H9 (cell line): ENCODE data around the gene KLHDC7A. TPM values are rescaled to one million over a fixed set of nuclear protein-coding genes. Genes with fewer than 3 reads are reported as not detected.

Experiments
- DNase-seq: peaks from one replicate; pipeline ENCODE4 v3.0.0-alpha.2; 2017
- H2AFZ ChIP-seq: one replicate; pipeline ENCODE4 v1.6.1; 2013; ENCODE audit warnings: mild to moderate bottlenecking, low read length, control low read depth, moderate library complexity
- H2AK5ac ChIP-seq: 2 replicates; pipeline ENCODE4 v1.6.1; 2013; ENCODE audit warnings: low read length, control low read depth, mixed read lengths; ENCODE audit not compliant: insufficient read length
- H2BK120ac ChIP-seq: one replicate; pipeline ENCODE4 v1.6.1; 2013; ENCODE audit warnings: low read depth, mild to moderate bottlenecking, low read length, control low read depth, inconsistent platforms; ENCODE audit not compliant: poor library complexity, severe bottlenecking
- H2BK12ac ChIP-seq: 2 replicates; pipeline ENCODE4 v1.6.1; 2013; ENCODE audit warnings: low read length, control low read depth, mixed read lengths, low read depth; ENCODE audit not compliant: insufficient read length
- H2BK15ac ChIP-seq: 2 replicates; pipeline ENCODE4 v1.6.1; 2013; ENCODE audit warnings: low read depth, low read length, control low read depth
- H2BK20ac ChIP-seq: one replicate; pipeline ENCODE4 v1.6.1; 2013; ENCODE audit warnings: low read depth, mild to moderate bottlenecking, low read length, control low read depth, inconsistent platforms; ENCODE audit not compliant: poor library complexity, severe bottlenecking
- H2BK5ac ChIP-seq: 2 replicates; pipeline ENCODE4 v1.6.1; 2013; ENCODE audit warnings: low read length, control low read depth, mixed read lengths; ENCODE audit not compliant: insufficient read length
- H3K14ac ChIP-seq: 2 replicates; pipeline ENCODE4 v1.6.1; 2013; ENCODE audit warnings: low read length, control low read depth; ENCODE audit not compliant: insufficient read depth
- H3K18ac ChIP-seq: 2 replicates; pipeline ENCODE4 v1.6.1; 2013; ENCODE audit warnings: low read depth, mild to moderate bottlenecking, mixed read lengths, low read length, control low read depth; ENCODE audit not compliant: insufficient read length
- H3K23ac ChIP-seq: 2 replicates; pipeline ENCODE4 v1.6.1; 2013; ENCODE audit warnings: low read length, control low read depth, mixed read lengths, low read depth; ENCODE audit not compliant: insufficient read length
- H3K23me2 ChIP-seq: 2 replicates; pipeline ENCODE4 v1.6.1; 2013; ENCODE audit warnings: low read depth, mild to moderate bottlenecking, mixed read lengths, low read length, control low read depth; ENCODE audit not compliant: insufficient read length, poor library complexity, severe bottlenecking
- H3K27ac ChIP-seq: 2 replicates; pipeline ENCODE4 v1.5.1; 2013; ENCODE audit warnings: low read length, control low read depth, mixed read lengths, low read depth; ENCODE audit not compliant: insufficient read length
- H3K27me3 ChIP-seq: 2 replicates; pipeline ENCODE4 v1.6.1; 2013; ENCODE audit warnings: low read length, control low read depth, inconsistent platforms; ENCODE audit not compliant: insufficient read depth
- H3K4ac ChIP-seq: 2 replicates; pipeline ENCODE4 v1.6.1; 2013; ENCODE audit warnings: low read depth, mild to moderate bottlenecking, control low read depth, inconsistent platforms, low read length, moderate library complexity
- H3K4me1 ChIP-seq: 2 replicates; pipeline ENCODE4 v1.6.1; 2013; ENCODE audit warnings: low read length, control low read depth, inconsistent platforms; ENCODE audit not compliant: insufficient read depth
- H3K4me2 ChIP-seq: 2 replicates; pipeline ENCODE4 v1.6.1; 2013; ENCODE audit warnings: low read length, control low read depth, mixed read lengths; ENCODE audit not compliant: insufficient read length, insufficient read depth
- H3K56ac ChIP-seq: 2 replicates; pipeline ENCODE4 v1.6.1; 2013; ENCODE audit warnings: low read depth, mild to moderate bottlenecking, mixed read lengths, low read length, control low read depth; ENCODE audit not compliant: insufficient read length
- H3K79me1 ChIP-seq: 2 replicates; pipeline ENCODE4 v1.6.1; 2013; ENCODE audit warnings: low read depth, mild to moderate bottlenecking, moderate library complexity, low read length, control low read depth, inconsistent platforms; ENCODE audit not compliant: insufficient read depth, poor library complexity, severe bottlenecking
- H3K79me2 ChIP-seq: 2 replicates; pipeline ENCODE4 v1.6.1; 2013; ENCODE audit warnings: low read length, control low read depth, inconsistent platforms; ENCODE audit not compliant: insufficient read depth
- H3K9ac ChIP-seq: 2 replicates; pipeline ENCODE4 v1.6.1; 2013; ENCODE audit warnings: low read length, control low read depth, mixed read lengths; ENCODE audit not compliant: insufficient read length; ENCODE audit errors: extremely low read depth
- H3K9me3 ChIP-seq: one replicate; pipeline ENCODE4 v1.6.1; 2013; ENCODE audit warnings: low read depth, low read length, inconsistent platforms; ENCODE audit not compliant: control insufficient read depth
- H3T11ph ChIP-seq: one replicate; pipeline ENCODE4 v1.6.1; 2013; ENCODE audit warnings: mild to moderate bottlenecking, low read length, control low read depth, inconsistent platforms
- H4K20me1 ChIP-seq: one replicate; pipeline ENCODE4 v1.6.1; 2013; ENCODE audit not compliant: control insufficient read depth, insufficient read length, insufficient read depth
- H4K5ac ChIP-seq: 2 replicates; pipeline ENCODE4 v1.6.1; 2013; ENCODE audit warnings: low read depth, mild to moderate bottlenecking, mixed read lengths, low read length, control low read depth; ENCODE audit not compliant: insufficient read length
- H4K8ac ChIP-seq: replicated peaks from 2 replicates; pipeline ENCODE4 v1.6.1; 2013; ENCODE audit warnings: low read length, control low read depth, mixed read lengths, low read depth; ENCODE audit not compliant: insufficient read length
- H4K91ac ChIP-seq: 2 replicates; pipeline ENCODE4 v1.6.1; 2013; ENCODE audit warnings: low read depth, mild to moderate bottlenecking, moderate library complexity, mixed read lengths, low read length, control low read depth; ENCODE audit not compliant: insufficient read length
- H3K27ac Mint-ChIP-seq, 3 experiments: 2 replicates in 2 of 3; 3 replicates in 1 of 3; pipeline ENCODE4 v1.8.0; 2020 to 2021; ENCODE audit warnings: mixed read lengths in 3 of 3, mild to moderate bottlenecking in 1 of 3, moderate library complexity in 1 of 3
- H3K27me3 Mint-ChIP-seq: 2 replicates; pipeline ENCODE4 v1.8.0; 2021; ENCODE audit warnings: low read depth, mild to moderate bottlenecking, moderate library complexity, mixed read lengths
- H3K36me3 Mint-ChIP-seq, 3 experiments: 2 replicates in 2 of 3; 3 replicates in 1 of 3; pipeline ENCODE4 v1.8.0; 2020 to 2021; ENCODE audit warnings: low read depth in 3 of 3, mixed read lengths in 3 of 3; ENCODE audit not compliant: insufficient read depth in 1 of 3
- H3K4me1 Mint-ChIP-seq, 2 experiments: 2 replicates each; pipeline ENCODE4 v1.8.0; 2020; ENCODE audit warnings: mixed read lengths in 2 of 2
- H3K4me3 Mint-ChIP-seq, 2 experiments: 2 replicates in 1 of 2; 3 replicates in 1 of 2; pipeline ENCODE4 v1.8.0; 2020 to 2021; ENCODE audit warnings: mild to moderate bottlenecking in 2 of 2, mixed read lengths in 2 of 2, moderate library complexity in 1 of 2
- H3K9me3 Mint-ChIP-seq, 2 experiments: 2 replicates in 1 of 2; 3 replicates in 1 of 2; pipeline ENCODE4 v1.8.0; 2020; ENCODE audit warnings: mild to moderate bottlenecking in 2 of 2, mixed read lengths in 2 of 2, moderate library complexity in 1 of 2
- CTCF ChIP-seq: fragments of 200-600 bp; sonication (generic); conservative IDR thresholded peaks from 3 replicates; pipeline ENCODE4 v1.8.0; 2021; ENCODE audit warnings: antibody characterized with exemption, mild to moderate bottlenecking
- WGBS: extraction: QIAGEN DNeasy Blood & Tissue Kit; methylation state at CpG from one replicate; pipeline ENCODE4 v1.1.7; 2013; ENCODE audit warnings: missing lambda C conversion rate, low lambda C conversion rate, mixed read lengths; ENCODE audit not compliant: insufficient read length; ENCODE audit errors: extremely low coverage; 5-methylcytosine and 5-hydroxymethylcytosine counted together
- total RNA-seq: library from RNA; stranded (reverse); gene quantifications from 2 replicates; pipeline ENCODE4 v1.2.1, GENCODE V29; 2021

Gene KLHDC7A
- total RNA-seq, 1 experiment from 2014 or later = 11.4 TPM

- Mint-ChIP-seq H3K27ac (no peak overlapping the region), H3K4me1 (peaks cover 10 to 13% of the 10 kb centered on the region in 2 experiments), H3K27me3 (peaks cover 6% of the 10 kb centered on the region; the same call in 1 of the 2 replicates), H3K9me3 (peaks cover 4 to 7% of the 10 kb centered on the region in 2 experiments), H3K4me3 (no peak overlapping the region), H3K36me3 (no peaks in the 10 kb centered on the region; a peak in 2 of 7 replicates)
- TF ChIP-seq CTCF = no peak
- Histone ChIP-seq H3K9ac (no peak overlapping the region), H4K8ac (no peak overlapping the region), H2BK12ac (no peak overlapping the region), H3K14ac (no peak overlapping the region), H3K23me2 (no peaks in the 10 kb centered on the region), H4K91ac (no peak overlapping the region), H3K79me2 (no peaks in the 10 kb centered on the region), H2AK5ac (no peak overlapping the region), H2BK20ac (no peak overlapping the region), H3K4me2 (no peak overlapping the region), H3K23ac (no peak overlapping the region), H3K79me1 (no peaks in the 10 kb centered on the region), H3K18ac (no peak overlapping the region), H3K27ac (no peak overlapping the region), H3K27me3 (no peaks in the 10 kb centered on the region), H2BK120ac (no peak overlapping the region), H4K5ac (no peak overlapping the region), H3K4me1 (no peaks in the 10 kb centered on the region; the same call in 1 of the 2 replicates), H3K4ac (no peak overlapping the region), H2BK15ac (no peak overlapping the region), H4K20me1 (no peaks in the 10 kb centered on the region), H3K9me3 (no peaks in the 10 kb centered on the region), H2BK5ac (no peak overlapping the region), H3T11ph (no peak overlapping the region), H3K56ac (no peak overlapping the region), H2AFZ (no peak overlapping the region)
- DNase-seq = no peak
- no CpG with 5 or more reads among the region's 1 CpG for WGBS
Observed at GRCh38 chr1:18508084-18508483, 27.4 kb downstream of the KLHDC7A start.
